Thymus (tissue), 11 donors: Measurements from ENCODE around the gene CMSS1. TPM values are rescaled to one million over a fixed set of nuclear protein-coding genes. Genes with fewer than 3 reads are reported as not detected.

Source experiments
- DNase-seq, 9 donors: peaks; one replicate each; pipeline ENCODE4 v3.0.0-alpha.2; 2013; ENCODE audit warnings: low spot score in 9 of 9, low read depth in 6 of 9, missing footprints in 1 of 9
- H3K27ac ChIP-seq, 2 donors: one replicate each; pipeline ENCODE4 v1.5.1; 2013; ENCODE audit warnings: control low read depth in 1 of 2, low read depth in 1 of 2, low read length in 1 of 2, mild to moderate bottlenecking in 1 of 2, moderate library complexity in 1 of 2
- H3K27me3 ChIP-seq, 2 donors: one replicate each; pipeline ENCODE4 v1.5.1; 2013; ENCODE audit warnings: low read length in 1 of 2; ENCODE audit not compliant: control insufficient read depth in 2 of 2, insufficient read depth in 1 of 2
- H3K36me3 ChIP-seq, 2 donors: one replicate each; pipeline ENCODE4 v1.5.1; 2013; ENCODE audit warnings: low read length in 1 of 2, mild to moderate bottlenecking in 1 of 2, moderate library complexity in 1 of 2; ENCODE audit not compliant: control insufficient read depth in 2 of 2, insufficient read depth in 2 of 2
- H3K4me1 ChIP-seq, 2 donors: one replicate each; pipeline ENCODE4 v1.5.1; 2013; ENCODE audit warnings: low read length in 2 of 2; ENCODE audit not compliant: control insufficient read depth in 2 of 2, insufficient read depth in 2 of 2
- H3K4me3 ChIP-seq, 2 donors: one replicate each; pipeline ENCODE4 v1.5.1; 2013; ENCODE audit warnings: low read length in 2 of 2, control low read depth in 1 of 2, mild to moderate bottlenecking in 1 of 2
- H3K9me3 ChIP-seq, 2 donors: one replicate each; pipeline ENCODE4 v1.5.1; 2013; ENCODE audit warnings: low read length in 1 of 2, mild to moderate bottlenecking in 1 of 2; ENCODE audit not compliant: control insufficient read depth in 2 of 2, insufficient read depth in 1 of 2
- WGBS: extraction: QIAGEN DNeasy Blood & Tissue Kit; methylation state at CpG from one replicate; pipeline ENCODE4 v1.1.7; 2013; 5-methylcytosine and 5-hydroxymethylcytosine counted together
- polyA plus RNA-seq: library from polyadenylated mRNA; stranded (reverse); fragments of 200-250 nt; gene quantifications from one replicate; pipeline ENCODE4 v1.2.3, GENCODE V29; 2013
- total RNA-seq: library from RNA; stranded (reverse); fragments of 120-200 nt; gene quantifications from one replicate; pipeline ENCODE4 v1.2.4, GENCODE V29; 2013
- donor health status: healthy.

Gene CMSS1
- total and polyA plus RNA-seq, 2 donors: 27.3 to 39.0 TPM

DNA sequence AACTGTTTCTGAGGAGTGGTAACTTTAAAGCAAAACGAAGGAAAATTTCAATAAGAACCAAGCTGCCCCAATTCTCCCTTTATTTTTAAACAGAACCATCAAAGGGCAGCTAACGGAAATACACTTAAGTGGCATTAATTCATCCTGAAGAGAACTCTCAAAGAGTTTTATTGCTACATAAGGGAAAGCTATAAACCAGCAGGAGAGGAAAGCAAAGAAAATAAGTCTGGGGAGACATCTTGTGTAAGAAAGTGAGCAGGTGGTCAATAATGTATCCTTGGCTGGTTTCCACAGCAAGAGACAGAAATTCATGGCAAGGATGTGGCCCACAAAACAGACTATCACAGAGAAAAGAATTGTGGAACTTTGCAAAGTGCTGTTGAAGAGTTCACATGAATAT, 40.0 kb upstream of the CMSS1 start:
- no peak overlapping the region for H3K4me3 ChIP-seq
- 90% methylated on average over 2 of the region's 2 CpGs for WGBS
- H3K27me3 ChIP-seq: peaks cover 0 to 2% of the 10 kb centered on the region in 2 donors

DNA sequence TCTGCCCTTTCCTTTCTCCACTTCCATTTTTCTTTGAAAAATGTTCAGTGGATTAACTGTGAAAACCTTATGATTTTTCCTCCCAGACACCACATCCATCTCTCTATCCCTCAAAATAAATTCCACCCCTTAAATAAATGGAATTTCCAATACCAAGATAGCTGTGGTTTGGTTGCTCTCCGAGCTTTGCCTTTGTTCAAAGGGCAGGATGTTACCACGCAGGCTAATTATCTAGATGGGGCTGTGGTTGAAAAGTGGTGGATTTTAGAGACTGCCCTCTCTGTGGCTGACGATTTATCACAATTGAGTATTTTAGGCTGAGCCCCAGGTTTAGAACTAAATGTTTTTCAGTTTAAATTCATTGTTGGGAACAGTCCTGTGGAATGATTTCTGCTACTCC, 36.9 kb upstream of the CMSS1 start:
- DNase-seq: no peak
- H3K4me1 ChIP-seq: no peaks in the 10 kb centered on the region
- H3K4me3 ChIP-seq: no peak overlapping the region
- H3K36me3 ChIP-seq: no peaks in the 10 kb centered on the region
- peaks cover 0 to 2% of the 10 kb centered on the region in 2 donors for H3K27me3 ChIP-seq
- 45% methylated on average over 3 of the region's 3 CpGs for WGBS
- no peaks in the 10 kb centered on the region for H3K9me3 ChIP-seq
- H3K27ac ChIP-seq: no peak overlapping the region

More for the DNA sequence above, 40.0 kb upstream of the CMSS1 start:
- no peak for DNase-seq
- Histone ChIP-seq H3K4me1 (no peaks in the 10 kb centered on the region), H3K27ac (no peak overlapping the region), H3K36me3 (no peaks in the 10 kb centered on the region), H3K9me3 (no peaks in the 10 kb centered on the region)

DNA sequence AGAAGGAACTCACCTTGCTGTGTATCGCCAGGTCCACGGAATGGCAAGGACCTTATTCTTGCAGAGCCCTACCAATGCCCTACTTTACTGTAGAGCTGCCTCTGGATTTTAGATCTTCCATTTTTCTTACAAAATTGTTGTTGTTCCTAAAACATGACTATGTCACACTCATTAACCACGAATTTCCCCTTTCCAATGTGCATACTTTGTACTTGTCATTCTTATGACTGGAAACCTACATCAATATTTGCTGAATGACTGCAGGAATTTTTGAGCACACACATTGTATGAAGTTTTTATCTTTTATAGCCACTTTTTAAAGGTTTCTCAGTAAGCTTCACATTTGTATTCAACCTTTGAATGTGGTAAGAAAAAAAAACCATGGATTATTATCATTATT, 35.9 kb upstream of the CMSS1 start:
- Histone ChIP-seq H3K27me3 (peaks cover 0 to 2% of the 10 kb centered on the region in 2 donors), H3K9me3 (no peaks in the 10 kb centered on the region), H3K4me1 (no peaks in the 10 kb centered on the region), H3K36me3 (no peaks in the 10 kb centered on the region), H3K4me3 (no peak overlapping the region), H3K27ac (no peak overlapping the region)
- no peak for DNase-seq
- 68% methylated on average over 3 of the region's 3 CpGs for WGBS

DNA sequence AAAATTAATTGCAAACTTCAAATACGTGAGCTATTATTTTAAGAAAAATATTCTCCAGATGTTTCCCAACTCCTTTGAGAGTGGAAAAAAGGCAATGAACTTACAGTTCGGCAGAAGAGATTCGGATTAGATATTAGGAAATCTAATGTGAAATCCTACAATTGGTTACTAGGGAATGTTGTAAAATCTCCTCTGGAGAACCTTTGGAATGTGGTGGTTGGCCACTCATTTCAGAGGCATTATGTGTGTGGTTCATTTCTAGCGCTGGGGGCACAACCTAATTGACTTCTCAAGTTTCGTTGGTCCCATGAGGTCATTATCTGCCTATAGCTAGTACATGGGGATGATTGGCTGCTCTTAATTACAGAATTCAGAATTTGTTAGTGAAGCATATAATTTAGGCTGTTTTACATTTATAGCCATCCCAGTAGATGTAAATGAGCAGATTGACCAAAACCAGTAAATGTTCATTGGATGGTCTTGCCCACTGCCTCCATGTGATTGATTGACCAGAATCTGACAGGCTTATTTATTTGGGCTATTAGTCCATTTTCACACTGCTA, 34.6 kb upstream of the CMSS1 start:
- no peak overlapping the region for H3K4me3 ChIP-seq
- WGBS: 94% methylated on average over 5 of the region's 5 CpGs
- H3K9me3 ChIP-seq: no peaks in the 10 kb centered on the region
- no peaks in the 10 kb centered on the region for H3K4me1 ChIP-seq
- H3K36me3 ChIP-seq: no peaks in the 10 kb centered on the region
- H3K27ac ChIP-seq: no peak overlapping the region
- peaks cover 0 to 2% of the 10 kb centered on the region in 2 donors for H3K27me3 ChIP-seq
- DNase-seq: no peak

DNA sequence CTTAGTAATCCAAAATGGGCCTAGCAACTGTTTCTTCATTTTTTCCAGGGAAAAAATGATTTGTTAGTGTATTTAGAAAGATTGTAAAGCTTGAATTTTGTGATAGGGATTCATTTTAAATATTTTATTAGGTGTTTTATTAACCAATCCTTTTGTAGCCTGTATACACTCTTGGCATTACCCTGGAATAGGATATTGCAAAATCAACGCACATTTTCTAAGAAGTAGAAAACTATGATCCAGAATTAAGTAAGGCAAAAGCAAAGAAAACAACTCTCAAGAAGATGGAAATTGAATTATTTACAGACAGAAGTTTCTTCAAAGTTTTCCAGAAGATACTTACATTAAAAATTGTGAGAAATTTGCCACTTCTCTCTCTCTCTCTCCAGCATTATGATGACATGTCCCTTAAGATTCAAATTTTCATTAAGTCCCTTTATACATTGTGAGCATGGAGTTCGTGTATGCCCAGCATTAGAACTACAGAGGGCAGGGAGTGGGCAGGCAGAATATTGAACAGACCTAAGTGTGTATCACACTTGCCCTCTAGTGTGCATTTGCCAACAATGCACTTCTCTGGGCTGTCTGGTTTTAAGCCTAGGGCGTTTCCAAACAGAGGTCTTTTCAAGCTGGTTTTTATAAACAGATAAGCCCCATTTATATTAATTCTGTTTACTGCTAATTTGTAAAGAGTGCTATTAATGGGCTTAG, 28.5 kb upstream of the CMSS1 start:
- H3K4me1 ChIP-seq: no peaks in the 10 kb centered on the region
- H3K27ac ChIP-seq: no peak overlapping the region
- 40% methylated on average over 3 of the region's 3 CpGs for WGBS
- no peaks in the 10 kb centered on the region for H3K9me3 ChIP-seq
- peaks cover 0 to 3% of the 10 kb centered on the region in 2 donors for H3K27me3 ChIP-seq
- H3K4me3 ChIP-seq: no peak overlapping the region
- DNase-seq: peak in 1 of 9 donors; percentile 11
- no peaks in the 10 kb centered on the region for H3K36me3 ChIP-seq

DNA sequence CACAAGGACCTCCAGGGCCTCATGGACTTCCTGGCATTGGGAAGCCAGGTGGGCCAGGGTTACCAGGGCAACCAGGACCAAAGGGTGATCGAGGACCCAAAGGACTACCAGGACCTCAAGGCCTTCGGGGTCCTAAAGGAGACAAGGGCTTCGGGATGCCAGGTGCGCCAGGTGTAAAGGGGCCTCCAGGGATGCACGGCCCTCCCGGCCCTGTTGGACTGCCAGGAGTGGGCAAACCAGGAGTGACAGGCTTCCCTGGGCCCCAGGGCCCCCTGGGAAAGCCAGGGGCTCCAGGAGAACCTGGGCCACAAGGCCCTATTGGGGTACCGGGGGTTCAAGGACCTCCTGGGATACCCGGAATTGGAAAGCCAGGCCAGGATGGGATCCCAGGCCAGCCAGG, 23.2 kb upstream of the CMSS1 start:
- Histone ChIP-seq H3K27ac (no peak overlapping the region), H3K9me3 (peaks cover 0 to 6% of the 10 kb centered on the region in 2 donors), H3K36me3 (no peaks in the 10 kb centered on the region), H3K27me3 (peaks cover 0 to 3% of the 10 kb centered on the region in 2 donors), H3K4me1 (no peaks in the 10 kb centered on the region), H3K4me3 (no peak overlapping the region)
- no peak for DNase-seq
- WGBS: 96% methylated on average over 8 of the region's 8 CpGs

DNA sequence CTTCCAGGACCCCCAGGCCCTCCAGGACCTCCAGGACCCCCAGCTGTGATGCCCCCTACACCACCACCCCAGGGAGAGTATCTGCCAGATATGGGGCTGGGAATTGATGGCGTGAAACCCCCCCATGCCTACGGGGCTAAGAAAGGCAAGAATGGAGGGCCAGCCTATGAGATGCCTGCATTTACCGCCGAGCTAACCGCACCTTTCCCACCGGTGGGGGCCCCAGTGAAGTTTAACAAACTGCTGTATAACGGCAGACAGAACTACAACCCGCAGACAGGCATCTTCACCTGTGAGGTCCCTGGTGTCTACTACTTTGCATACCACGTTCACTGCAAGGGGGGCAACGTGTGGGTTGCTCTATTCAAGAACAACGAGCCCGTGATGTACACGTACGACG, 22.1 kb upstream of the CMSS1 start:
- 97% methylated on average over 15 of the region's 15 CpGs for WGBS

DNA sequence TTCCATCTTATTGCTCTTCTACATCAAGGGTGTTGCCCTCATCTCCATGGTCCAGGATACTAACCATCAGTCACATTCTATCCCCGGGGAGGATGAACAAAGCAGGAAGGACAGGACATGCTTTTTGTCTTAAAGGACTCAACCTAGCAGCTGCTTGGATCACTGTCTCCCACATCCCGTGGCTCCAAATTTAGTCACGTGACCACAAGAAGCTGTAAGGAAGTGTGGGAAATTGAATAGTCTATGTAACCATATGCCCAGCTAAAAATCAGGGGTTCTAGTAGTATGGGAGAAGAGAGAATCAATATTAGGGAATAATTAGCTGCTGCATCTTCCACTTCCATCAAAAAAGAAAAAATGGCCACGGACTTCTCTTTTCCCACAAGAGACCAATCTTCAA, 18.2 kb upstream of the CMSS1 start:
- no peaks in the 10 kb centered on the region for H3K27me3 ChIP-seq
- no peak overlapping the region for H3K4me3 ChIP-seq
- no peaks in the 10 kb centered on the region for H3K36me3 ChIP-seq
- DNase-seq: no peak
- no peak overlapping the region for H3K27ac ChIP-seq
- peaks cover 0 to 7% of the 10 kb centered on the region in 2 donors for H3K9me3 ChIP-seq
- no peaks in the 10 kb centered on the region for H3K4me1 ChIP-seq
- 94% methylated on average over 4 of the region's 4 CpGs for WGBS

More for the DNA sequence above, 22.1 kb upstream of the CMSS1 start:
- H3K4me1 ChIP-seq: no peaks in the 10 kb centered on the region
- no peak overlapping the region for H3K27ac ChIP-seq
- peaks cover 0 to 2% of the 10 kb centered on the region in 2 donors for H3K27me3 ChIP-seq
- H3K36me3 ChIP-seq: no peaks in the 10 kb centered on the region
- DNase-seq: no peak
- no peak overlapping the region for H3K4me3 ChIP-seq
- H3K9me3 ChIP-seq: peaks cover 0 to 6% of the 10 kb centered on the region in 2 donors

DNA sequence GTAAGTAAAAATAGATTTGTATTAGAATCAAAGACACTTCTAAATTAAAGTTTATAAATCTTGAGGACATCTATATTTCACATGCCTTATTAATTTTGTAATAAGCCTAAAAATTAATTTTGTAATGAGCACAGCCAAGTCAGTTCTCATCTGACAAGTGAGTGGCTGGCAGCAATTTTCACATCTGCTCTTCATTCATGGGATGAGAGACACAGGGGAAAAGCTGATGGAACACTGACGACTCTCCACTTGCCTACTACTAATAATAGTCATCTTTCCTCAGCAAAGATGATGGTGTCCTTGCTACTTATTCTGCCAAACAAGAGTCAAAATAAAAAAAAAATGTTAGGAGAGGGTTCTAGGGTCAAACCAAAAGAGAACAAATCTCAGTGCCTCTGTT, 14.4 kb upstream of the CMSS1 start:
- H3K9me3 ChIP-seq: peaks cover 0 to 16% of the 10 kb centered on the region in 2 donors
- no peak for DNase-seq
- 94% methylated on average over 1 of the region's 1 CpG for WGBS
- H3K27me3 ChIP-seq: no peaks in the 10 kb centered on the region
- no peaks in the 10 kb centered on the region for H3K36me3 ChIP-seq
- H3K4me1 ChIP-seq: no peaks in the 10 kb centered on the region
- H3K27ac ChIP-seq: no peak overlapping the region
- H3K4me3 ChIP-seq: no peak overlapping the region
